ENCODE results near the gene JHY. TPM values are rescaled to one million over a fixed set of nuclear protein-coding genes. Genes with fewer than 3 reads are reported as not detected.

Gene JHY
- total RNA-seq, 4 donors from 2014 or later = 10.8 to 22.5 (median 12.8) TPM

- TF ChIP-seq CTCF (IDR thresholded peaks at IDR 0.05; ENCODE audit: low read depth) = no peak
Measured at GRCh38 chr11:122978299-122978620, 95.7 kb downstream of the JHY start.

GRCh38 chr11:122979103-122979814, 96.7 kb downstream of the JHY start:
- TF ChIP-seq CTCF (IDR thresholded peaks at IDR 0.05; ENCODE audit: low read depth) = no peak

- no peak for TF ChIP-seq CTCF (IDR thresholded peaks at IDR 0.05; ENCODE audit: low read depth)
Measured at GRCh38 chr11:122979815-122980595, 97.4 kb downstream of the JHY start.

GRCh38 chr11:122981388-122982264, 99.1 kb downstream of the JHY start, which contains the start of gene BSX:
TSS of gene BSX (minus strand) at chr11:122981834. CDS start at chr11:122981671, 163 bp downstream.
- TF ChIP-seq CTCF (IDR thresholded peaks at IDR 0.05; ENCODE audit: low read depth) = no peak

- TF ChIP-seq CTCF (IDR thresholded peaks at IDR 0.05; ENCODE audit: low read depth) = no peak
Measured at GRCh38 chr11:122983438-122984185, 101.1 kb downstream of the JHY start.

- TF ChIP-seq CTCF (IDR thresholded peaks at IDR 0.05; ENCODE audit: low read depth) = no peak
Measured at GRCh38 chr11:122984186-122985011, 101.8 kb downstream of the JHY start.

Data from subcutaneous adipose tissue (tissue), 4 donors.